ENCODE measurements around the gene GRIK3. TPM values are rescaled to one million over a fixed set of nuclear protein-coding genes. Genes with fewer than 3 reads are reported as not detected.

The GRIK3 gene
- total and polyA plus RNA-seq, 2 of the 8 experiments (the other 6 are each of a cell fraction or from before 2014, with no cell fraction given): 2.1 to 3.4 TPM

- H2AFZ ChIP-seq (ENCODE audit: low read length): no peak overlapping the region
- H2BK120ac ChIP-seq (replicated peaks; ENCODE audit: low read depth, low read length): no peak overlapping the region
- H4K91ac ChIP-seq (replicated peaks; ENCODE audit: insufficient read length, low read length): no peak overlapping the region
- ChIA-PET POLR2A (ENCODE audit: partially characterized antibody) (no interaction called here), CTCF (ENCODE audit: partially characterized antibody) (interaction anchor here (1.3 to 12.9 kb wide), 3 partner anchors 16 to 44 kb away, joined by 4 to 111 read pairs (median 5); no protein-coding TSS in a partner anchor)
- H3K4me3 ChIP-seq (ENCODE audit: extremely low read depth in 1 of 4, insufficient read depth in 2 of 4, low read depth in 3 of 4, low read length in 4 of 4): no peak overlapping the region
- no peak overlapping the region for H2AK5ac ChIP-seq (ENCODE audit: low read depth, low read length)
- no peak overlapping the region for H3K18ac ChIP-seq (ENCODE audit: extremely low read depth, low read length)
- H3K14ac ChIP-seq (ENCODE audit: insufficient read length): no peak overlapping the region
- no peaks in the 10 kb centered on the region for H3K23me2 ChIP-seq (ENCODE audit: low read depth, low read length)
- H3K9ac ChIP-seq (replicated peaks in 1 of 4; ENCODE audit: extremely low read depth in 1 of 4, low read depth in 3 of 4, low read length in 3 of 4): no peak overlapping the region
- peaks cover 0 to 2% of the 10 kb centered on the region in 2 experiments; a peak in 1 of 4 replicates for H3K9me3 ChIP-seq (ENCODE audit: insufficient read depth in 2 of 2, low read depth in 1 of 2, low read length in 1 of 2)
- no peak overlapping the region for H4K8ac ChIP-seq (ENCODE audit: extremely low read depth, insufficient read depth, low read length)
- no peaks in the 10 kb centered on the region; a peak in 1 of 8 replicates for H3K36me3 ChIP-seq (ENCODE audit: control insufficient read depth in 2 of 4, insufficient read depth in 4 of 4, low read length in 3 of 4)
- H3K56ac ChIP-seq (replicated peaks; ENCODE audit: insufficient read length, low read depth, low read length): no peak overlapping the region
- no peaks in the 10 kb centered on the region for H3K79me1 ChIP-seq (ENCODE audit: low read depth, low read length)
- WGBS, 2 experiments (ENCODE audit: extremely low coverage in 1 of 2, insufficient coverage in 1 of 2, insufficient read length in 1 of 2, insufficient replicate concordance in 2 of 2, low coverage in 1 of 2, low lambda C conversion rate in 2 of 2, missing lambda C conversion rate in 1 of 2): 92% methylated on average over 3 of the region's 3 CpGs; no CpG with 5 or more reads in 1 of the 2 experiments
- H3K27me3 ChIP-seq (replicated peaks in 1 of 4; ENCODE audit: control insufficient read depth in 3 of 4, extremely low read depth in 1 of 4, insufficient read depth in 3 of 4, low read length in 3 of 4): no peaks in the 10 kb centered on the region
- H3K79me2 ChIP-seq (ENCODE audit: control insufficient read depth in 1 of 2, insufficient read depth in 2 of 2, low read length in 2 of 2): no peaks in the 10 kb centered on the region
- H2BK15ac ChIP-seq (ENCODE audit: low read length): no peak overlapping the region
- FAIRE-seq (no peak), DNase-seq (ENCODE audit: low read depth in 1 of 2, low spot score in 2 of 2) (no peak)
- no peak overlapping the region for H2BK12ac ChIP-seq (ENCODE audit: low read depth, low read length)
- H3K4me1 ChIP-seq (replicated peaks in 1 of 4; ENCODE audit: control insufficient read depth in 3 of 4, insufficient read depth in 4 of 4, low read length in 3 of 4): peaks cover 0 to 1% (median 0%) of the 10 kb centered on the region in 4 experiments; a peak in 2 of 7 replicates
- no peak overlapping the region for H3K4me2 ChIP-seq (ENCODE audit: insufficient read depth in 1 of 2, low read depth in 2 of 2, low read length in 2 of 2)
- no peak overlapping the region for H3K27ac ChIP-seq (ENCODE audit: low read depth, low read length)
- no peak overlapping the region for H4K5ac ChIP-seq (ENCODE audit: insufficient read length, low read depth, low read length)
- no peak overlapping the region for H2BK20ac ChIP-seq (ENCODE audit: low read length)
- TF ChIP-seq EP300 (IDR thresholded peaks at IDR 0.05; ENCODE audit: borderline replicate concordance in 1 of 2, low read depth in 2 of 2, low read length in 2 of 2) (no peak), RAD21 (IDR thresholded peaks at IDR 0.05 in 1 of 2, conservative IDR thresholded peaks at IDR 0.05 in 1 of 2; ENCODE audit: low read depth in 2 of 2, low read length in 2 of 2) (no peak), RBBP5 (IDR thresholded peaks at IDR 0.05; ENCODE audit: borderline replicate concordance, low read depth, low read length) (no peak)
- H3K4ac ChIP-seq (replicated peaks; ENCODE audit: insufficient read length, low read depth, low read length): no peak overlapping the region
- H2BK5ac ChIP-seq (ENCODE audit: low read depth, low read length): no peak overlapping the region
- H4K20me1 ChIP-seq (replicated peaks in 1 of 2; ENCODE audit: control insufficient read depth in 1 of 2, insufficient read depth in 2 of 2, low read length in 2 of 2): no peaks in the 10 kb centered on the region
- no peak overlapping the region for H3K23ac ChIP-seq (ENCODE audit: insufficient read length)
These were observed 153.3 kb downstream of the GRIK3 start for GRCh38 chr1:36881068-36881405.
